ENCODE data around the gene NEO1.

NEO1 gene

GRCh38 chr15:73249499-73249898 is 197.2 kb downstream of the NEO1 start:
- no peak for TF ChIP-seq EZH2 (IDR thresholded peaks at IDR 0.05; ENCODE audit: borderline replicate concordance, low read depth, low read length, severe bottlenecking)
- no peak for TF ChIP-seq CTCF (IDR thresholded peaks at IDR 0.05; ENCODE audit: borderline replicate concordance, extremely low read depth, low read length, poor library complexity, severe bottlenecking)
- ATAC-seq (ENCODE audit: insufficient read depth, low read depth) (no peak), DNase-seq (no peak)
- no peak overlapping the region for H3K4me3 ChIP-seq (ENCODE audit: low read depth in 1 of 2, low read length in 2 of 2)
- H3K4me1 ChIP-seq (ENCODE audit: insufficient read depth, low read length) = no peaks in the 10 kb centered on the region
- no peak overlapping the region for H3K4me2 ChIP-seq (ENCODE audit: insufficient read depth, low read length)
- no peaks in the 10 kb centered on the region for H3K36me3 ChIP-seq (ENCODE audit: insufficient read depth, low read length)
- H3K27me3 ChIP-seq (ENCODE audit: insufficient read depth, low read length, poor library complexity) = no peaks in the 10 kb centered on the region
- H3K79me2 ChIP-seq (ENCODE audit: insufficient read depth, low read length) = no peaks in the 10 kb centered on the region
- no peak overlapping the region for H3K27ac ChIP-seq (ENCODE audit: low read length)
- H3K9ac ChIP-seq (ENCODE audit: low read depth, low read length) = no peak overlapping the region
- H4K20me1 ChIP-seq (ENCODE audit: insufficient read depth, low read length) = no peaks in the 10 kb centered on the region; the same call in 1 of the 2 replicates
- H2AFZ ChIP-seq (ENCODE audit: low read depth, low read length) = no peak overlapping the region
- H3K9me3 ChIP-seq (ENCODE audit: insufficient read depth, low read length, severe bottlenecking) = no peaks in the 10 kb centered on the region

GRCh38 chr15:73254598-73254997 is 202.3 kb downstream of the NEO1 start:
- H3K4me2 ChIP-seq (ENCODE audit: insufficient read depth, low read length) = no peak overlapping the region
- no peaks in the 10 kb centered on the region for H3K27me3 ChIP-seq (ENCODE audit: insufficient read depth, low read length, poor library complexity)
- no peak overlapping the region for H3K4me3 ChIP-seq (ENCODE audit: low read depth in 1 of 2, low read length in 2 of 2)
- H3K27ac ChIP-seq (ENCODE audit: low read length) = no peak overlapping the region
- H3K9me3 ChIP-seq (ENCODE audit: insufficient read depth, low read length, severe bottlenecking) = no peaks in the 10 kb centered on the region
- no peak overlapping the region for H3K9ac ChIP-seq (ENCODE audit: low read depth, low read length)
- no peaks in the 10 kb centered on the region for H3K4me1 ChIP-seq (ENCODE audit: insufficient read depth, low read length)
- DNase-seq = no peak
- H2AFZ ChIP-seq (ENCODE audit: low read depth, low read length) = no peak overlapping the region
- TF ChIP-seq CTCF (IDR thresholded peaks at IDR 0.05; ENCODE audit: borderline replicate concordance, extremely low read depth, low read length, poor library complexity, severe bottlenecking) = no peak
- TF ChIP-seq EZH2 (IDR thresholded peaks at IDR 0.05; ENCODE audit: borderline replicate concordance, low read depth, low read length, severe bottlenecking) = no peak
- no peaks in the 10 kb centered on the region for H3K36me3 ChIP-seq (ENCODE audit: insufficient read depth, low read length)
- no peaks in the 10 kb centered on the region for H3K79me2 ChIP-seq (ENCODE audit: insufficient read depth, low read length)
- no peak for ATAC-seq (ENCODE audit: insufficient read depth, low read depth)
- H4K20me1 ChIP-seq (ENCODE audit: insufficient read depth, low read length) = no peaks in the 10 kb centered on the region; the same call in 1 of the 2 replicates

GRCh38 chr15:73258271-73259108 is 206.2 kb downstream of the NEO1 start:
- Histone ChIP-seq H3K4me1 (ENCODE audit: insufficient read depth, low read length) (no peaks in the 10 kb centered on the region), H3K9me3 (ENCODE audit: insufficient read depth, low read length, severe bottlenecking) (no peaks in the 10 kb centered on the region), H3K79me2 (ENCODE audit: insufficient read depth, low read length) (no peaks in the 10 kb centered on the region), H3K4me2 (ENCODE audit: insufficient read depth, low read length) (no peak overlapping the region), H2AFZ (ENCODE audit: low read depth, low read length) (no peak overlapping the region), H4K20me1 (ENCODE audit: insufficient read depth, low read length) (no peaks in the 10 kb centered on the region; the same call in 1 of the 2 replicates), H3K9ac (ENCODE audit: low read depth, low read length) (no peak overlapping the region), H3K27ac (ENCODE audit: low read length) (no peak overlapping the region), H3K4me3 (ENCODE audit: low read depth in 1 of 2, low read length in 2 of 2) (no peak overlapping the region), H3K36me3 (ENCODE audit: insufficient read depth, low read length) (no peaks in the 10 kb centered on the region), H3K27me3 (ENCODE audit: insufficient read depth, low read length, poor library complexity) (no peaks in the 10 kb centered on the region)
- DNase-seq (no peak), ATAC-seq (ENCODE audit: insufficient read depth, low read depth) (no peak)
- no peak for TF ChIP-seq CTCF (IDR thresholded peaks at IDR 0.05; ENCODE audit: borderline replicate concordance, extremely low read depth, low read length, poor library complexity, severe bottlenecking)
